Prostate gland (tissue), 2 donors: ENCODE data around the gene UFD1. TPM values are rescaled to one million over a fixed set of nuclear protein-coding genes. Genes with fewer than 3 reads are reported as not detected.

Experiments used
- DNase-seq: peaks from one replicate; pipeline ENCODE4 v3.0.0-alpha.2; 2019; ENCODE audit warnings: low spot score
- H3K27ac ChIP-seq, 2 donors: fragments of 200-600 bp; sonication (generic); 2 replicates each; pipeline ENCODE4 v1.5.1; 2017 to 2019
- H3K27me3 ChIP-seq: fragments of 200-600 bp; sonication (generic); replicated peaks from 2 replicates; pipeline ENCODE4 v1.5.1; 2019; ENCODE audit not compliant: insufficient read depth
- H3K36me3 ChIP-seq, 2 donors: fragments of 200-600 bp; sonication (generic); 1 replicate in 1 of 2; 2 replicates in 1 of 2; pipeline versions ENCODE4 v1.5.1 to v1.8.1; 2017 to 2019
- H3K4me1 ChIP-seq: fragments of 200-600 bp; sonication (generic); replicated peaks from 2 replicates; pipeline ENCODE4 v1.5.1; 2019
- H3K4me3 ChIP-seq, 2 donors: fragments of 200-600 bp; sonication (generic); 2 replicates each; pipeline ENCODE4 v1.5.1; 2017 to 2019
- H3K9me3 ChIP-seq: fragments of 200-600 bp; sonication (generic); 2 replicates; pipeline ENCODE4 v1.5.1; 2017
- CTCF ChIP-seq, 4 experiments: fragments of 200-600 bp in 2 of 4; fragments of 450-650 bp in 2 of 4; sonication (generic) in 2 of 4; IDR thresholded peaks; 1 replicate in 3 of 4; 2 replicates in 1 of 4; pipeline ENCODE4 v1.5.1; 2016 to 2019; ENCODE audit warnings: antibody characterized with exemption in 4 of 4, mild to moderate bottlenecking in 2 of 4, moderate library complexity in 2 of 4
- POLR2A ChIP-seq: fragments of 450-650 bp; IDR thresholded peaks from one replicate; pipeline ENCODE4 v1.6.1; 2016; ENCODE audit warnings: antibody characterized with exemption, mild to moderate bottlenecking
- POLR2AphosphoS5 ChIP-seq: sonication (generic); formaldehyde crosslinking; IDR thresholded peaks from one replicate; pipeline ENCODE4 v1.6.1; 2017; ENCODE audit warnings: antibody characterized with exemption
- WGBS: methylation state at CpG from one replicate; pipeline ENCODE4 v1.1.5; 2018; 5-methylcytosine and 5-hydroxymethylcytosine counted together
- intact Hi-C: fragments of 100-400 bp; cut with DNase I; formaldehyde crosslinking; loops from one replicate; pipeline ENCODE4 v1.14.2; 2022
- total RNA-seq, 2 donors: library from RNA; depleted of rRNA; stranded (reverse); fragments of >200 nt; gene quantifications; one replicate each; pipeline ENCODE4 v1.1.0, GENCODE V29; 2016

The UFD1 gene
- total RNA-seq, 2 donors from 2014 or later: 29.9 to 38.2 TPM

- no peak overlapping the region for H3K27ac ChIP-seq
- 94% methylated on average over 17 of the region's 17 CpGs for WGBS
- intact Hi-C loops: no loop called here
- no peaks in the 10 kb centered on the region for H3K9me3 ChIP-seq
- H3K4me3 ChIP-seq: no peak overlapping the region
- TF ChIP-seq CTCF (IDR thresholded peaks at IDR 0.05) (no peak), POLR2A (no peak)
- peaks cover 4% of the 10 kb centered on the region for H3K27me3 ChIP-seq
- no peaks in the 10 kb centered on the region for H3K36me3 ChIP-seq
- DNase-seq: no peak
- H3K4me1 ChIP-seq: no peaks in the 10 kb centered on the region
Observed at GRCh38 chr22:19519041-19519926, 40.3 kb upstream of the UFD1 start.

- DNase-seq: no peak
- no peak overlapping the region for H3K4me3 ChIP-seq
- H3K27me3 ChIP-seq: no peaks in the 10 kb centered on the region
- no peaks in the 10 kb centered on the region for H3K9me3 ChIP-seq
- no peak overlapping the region for H3K27ac ChIP-seq
- 87% methylated on average over 10 of the region's 10 CpGs for WGBS
- H3K36me3 ChIP-seq: no peaks in the 10 kb centered on the region
- intact Hi-C loops: no loop called here
- no peaks in the 10 kb centered on the region for H3K4me1 ChIP-seq
- TF ChIP-seq POLR2A: no peak
- no peak for TF ChIP-seq CTCF (IDR thresholded peaks at IDR 0.05)
- no peak for TF ChIP-seq POLR2AphosphoS5
Observed at GRCh38 chr22:19518635-19519034, 39.6 kb upstream of the UFD1 start.

GRCh38 chr22:19517919-19518611 is 39.1 kb upstream of the UFD1 start:
- intact Hi-C loops: no loop called here
- WGBS: 91% methylated on average over 12 of the region's 12 CpGs
- DNase-seq: no peak

GRCh38 chr22:19517171-19517500 is 38.1 kb upstream of the UFD1 start:
- no peak for DNase-seq
- Histone ChIP-seq H3K9me3 (no peaks in the 10 kb centered on the region), H3K27ac (no peak overlapping the region), H3K27me3 (no peaks in the 10 kb centered on the region), H3K36me3 (no peaks in the 10 kb centered on the region), H3K4me3 (no peak overlapping the region), H3K4me1 (no peaks in the 10 kb centered on the region)
- WGBS: 95% methylated on average over 10 of the region's 10 CpGs
- TF ChIP-seq POLR2A (no peak), CTCF (IDR thresholded peaks at IDR 0.05) (no peak), POLR2AphosphoS5 (no peak)
- intact Hi-C loops: no loop called here

More at GRCh38 chr22:19517919-19518611, 39.1 kb upstream of the UFD1 start:
- Histone ChIP-seq H3K4me3 (no peak overlapping the region), H3K27me3 (no peaks in the 10 kb centered on the region), H3K9me3 (no peaks in the 10 kb centered on the region), H3K36me3 (no peaks in the 10 kb centered on the region), H3K4me1 (no peaks in the 10 kb centered on the region), H3K27ac (no peak overlapping the region)
- TF ChIP-seq CTCF (IDR thresholded peaks at IDR 0.05) (no peak), POLR2AphosphoS5 (no peak), POLR2A (no peak)
